ENCODE results near the gene UGGT1.
A peak's percentile ranks its signal among the peaks of the same experiment; 100 is the strongest.

Gene UGGT1
- total RNA-seq = 113 to 141 reads per million in 2 donors

GRCh38 chr2:128090945-128091725, at the start of gene UGGT1:
Gene UGGT1 (plus strand): TSS chr2:128091200. CDS start chr2:128091358, 158 bp downstream.
- peak; percentile 78 to 99 (median 90) for DNase-seq

GRCh38 chr2:128041561-128041960, 49.4 kb upstream of the UGGT1 start:
- no peak for DNase-seq

GRCh38 chr2:128043041-128043440, 48.0 kb upstream of the UGGT1 start:
- no peak for DNase-seq

DNA sequence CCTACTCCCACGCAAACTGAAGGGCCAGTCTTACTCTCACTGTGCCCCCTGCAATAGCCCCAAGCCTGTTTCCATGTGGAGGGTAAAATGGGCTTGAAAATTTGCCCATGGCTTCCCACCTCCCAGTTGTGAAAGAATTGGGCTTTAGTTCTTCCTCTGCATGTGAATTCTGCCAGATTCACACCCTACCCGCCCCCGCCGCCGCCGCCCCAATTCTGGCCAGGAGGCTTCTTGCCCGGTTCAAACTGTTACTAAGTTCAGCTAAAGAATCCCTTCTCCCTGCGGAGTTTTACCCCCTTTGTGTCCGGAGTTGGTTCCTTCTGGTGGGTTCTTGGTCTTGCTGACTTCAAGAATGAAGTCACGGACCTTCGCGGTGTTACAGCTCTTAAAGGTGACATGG, 37.7 kb upstream of the UGGT1 start:
- no peak for DNase-seq

GRCh38 chr2:128054104-128054885, 36.7 kb upstream of the UGGT1 start:
- no peak for DNase-seq

DNA sequence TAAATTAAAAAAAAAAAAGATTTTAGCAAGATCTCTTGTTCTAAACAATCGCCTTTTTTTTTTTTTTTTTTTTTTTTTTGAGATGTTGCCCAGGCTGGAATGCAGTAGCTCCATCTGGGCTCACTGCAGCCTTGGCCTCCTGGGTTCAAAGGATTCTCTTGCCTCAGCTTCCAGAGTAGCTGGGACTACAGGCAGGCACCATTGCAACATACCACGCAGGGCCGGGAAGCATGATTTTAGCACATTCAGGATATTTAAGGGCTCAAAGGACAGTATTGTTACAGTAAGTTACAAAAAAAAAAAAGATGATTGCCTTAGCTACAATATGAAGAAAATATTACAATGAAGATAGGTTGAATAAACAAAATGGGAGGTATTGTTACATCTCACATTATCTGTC, 33.7 kb upstream of the UGGT1 start:
- DNase-seq = no peak

DNA sequence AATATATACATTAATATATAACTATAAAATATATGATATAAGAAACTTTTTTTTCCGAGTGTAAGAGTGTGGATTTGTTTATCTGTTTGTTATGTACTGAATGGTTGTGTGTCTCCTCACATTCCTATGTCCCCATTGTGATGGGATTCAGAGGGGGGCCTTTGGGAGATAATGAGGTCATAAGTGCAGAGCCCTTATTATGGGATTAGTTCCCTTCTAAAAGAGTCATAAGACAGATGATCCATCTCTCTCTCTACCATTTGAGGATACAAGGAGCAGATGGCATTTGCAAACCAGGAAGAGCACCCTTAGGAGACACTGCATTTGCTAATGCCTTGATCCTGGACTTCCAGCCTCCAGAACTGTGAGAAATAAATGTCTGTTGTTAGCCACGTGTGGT, 32.9 kb upstream of the UGGT1 start:
- no peak for DNase-seq

DNA sequence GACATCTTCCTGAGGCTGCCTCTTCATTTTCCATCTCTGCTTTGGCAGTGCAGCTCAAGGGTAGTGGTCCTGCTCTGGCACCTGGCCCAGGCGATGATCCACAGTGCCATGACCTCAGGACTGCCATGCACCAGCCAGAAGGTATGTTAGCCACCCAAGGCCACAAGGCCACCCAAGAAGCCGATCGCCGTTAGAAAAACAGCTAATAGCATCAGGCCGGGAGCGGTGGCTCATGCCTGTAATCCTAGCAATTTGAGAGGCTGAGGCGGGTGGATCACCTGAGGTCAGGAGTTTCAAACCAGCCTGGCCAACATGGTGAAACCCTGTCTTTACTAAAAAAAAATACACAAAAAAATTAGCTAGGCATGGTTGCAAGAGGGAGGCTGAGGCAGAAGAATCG, 28.4 kb upstream of the UGGT1 start:
- no peak for DNase-seq

DNA sequence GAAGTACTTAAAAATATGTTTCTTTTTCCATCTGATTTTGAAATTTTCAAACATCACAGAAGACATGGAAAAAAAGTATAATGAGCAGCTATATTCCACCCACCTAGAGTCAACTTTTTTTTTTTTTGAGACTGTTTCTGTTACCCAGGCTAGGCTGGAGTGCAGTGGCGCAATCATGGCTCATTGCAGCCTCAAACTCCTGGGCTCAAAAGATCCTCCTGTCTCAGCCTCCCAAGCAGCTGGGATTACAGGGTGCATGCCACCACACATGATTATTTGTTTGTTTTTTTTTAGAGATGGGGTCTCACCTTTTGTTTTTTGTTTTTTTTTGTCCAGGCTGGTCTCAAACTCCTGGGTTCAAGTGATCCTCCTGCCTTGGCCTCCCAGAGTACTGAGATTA, 26.6 kb upstream of the UGGT1 start:
- no peak for DNase-seq

GRCh38 chr2:128069769-128070168, 21.2 kb upstream of the UGGT1 start:
- DNase-seq = no peak

- no peak for DNase-seq
Measured at GRCh38 chr2:128073278-128073677, 17.7 kb upstream of the UGGT1 start.

GRCh38 chr2:128076461-128077106, 14.4 kb upstream of the UGGT1 start:
- DNase-seq = no peak

GRCh38 chr2:128084757-128085156, 6.2 kb upstream of the UGGT1 start:
- DNase-seq = no peak

- DNase-seq = no peak
Measured at GRCh38 chr2:128086244-128086643, 4.8 kb upstream of the UGGT1 start.

- DNase-seq = no peak
Measured at GRCh38 chr2:128090575-128090944, 440 bp upstream of the UGGT1 start.

GRCh38 chr2:128091726-128092080, 703 bp downstream of the UGGT1 start:
- DNase-seq = peak in 1 of 5 experiments; percentile 71

GRCh38 chr2:128092656-128093055, 1.7 kb downstream of the UGGT1 start:
- DNase-seq = peak in 1 of 5 experiments; percentile 7

GRCh38 chr2:128093762-128094161, 2.8 kb downstream of the UGGT1 start:
- no peak for DNase-seq

DNA sequence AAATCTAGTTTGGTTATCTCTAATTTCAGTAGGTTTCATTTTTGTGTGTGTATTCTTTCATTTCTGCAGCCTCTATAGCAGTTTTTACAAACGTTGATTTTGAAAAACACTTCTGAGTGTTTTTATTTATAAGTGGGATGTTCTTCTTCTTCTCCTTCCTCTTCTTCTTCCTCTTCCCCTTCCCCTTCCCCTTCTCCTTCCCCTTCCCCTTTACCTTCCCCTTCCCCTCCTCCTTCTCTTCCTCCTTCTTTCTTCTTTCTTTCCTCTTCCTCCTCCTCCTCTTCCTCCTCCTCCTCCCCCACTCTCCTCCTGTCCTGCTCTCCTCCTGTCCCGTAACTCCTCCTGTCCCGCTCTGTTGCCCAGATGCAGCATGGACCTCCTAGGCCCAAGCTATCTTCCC, 4.2 kb downstream of the UGGT1 start:
- no peak for DNase-seq

GRCh38 chr2:128103407-128103806, 12.4 kb downstream of the UGGT1 start:
- no peak for DNase-seq

DNA sequence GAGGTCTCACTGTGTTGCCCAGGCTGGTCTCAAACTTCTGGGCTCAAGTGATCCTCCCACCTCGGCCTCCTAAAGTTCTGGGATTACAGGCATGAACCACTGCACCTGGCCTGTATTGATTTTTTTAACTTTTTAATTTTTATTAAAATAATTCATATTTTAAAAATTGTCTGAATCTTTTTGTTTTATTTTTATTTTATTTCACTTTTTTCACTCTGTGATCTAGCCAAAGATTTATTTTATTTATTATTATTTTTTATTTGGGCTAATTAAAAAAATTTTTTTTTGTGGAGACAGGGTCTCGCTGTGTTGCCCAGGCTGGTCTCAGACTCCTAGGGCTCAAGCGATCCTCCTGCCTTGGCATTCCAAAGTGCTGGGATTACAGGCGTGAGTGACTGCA, 14.1 kb downstream of the UGGT1 start:
- DNase-seq = no peak

- no peak for DNase-seq
Measured at GRCh38 chr2:128108166-128108565, 17.2 kb downstream of the UGGT1 start.

- no peak for DNase-seq
Measured at GRCh38 chr2:128109243-128109642, 18.2 kb downstream of the UGGT1 start.

All from T-helper 2 cell (primary cell).